ENCODE measurements around the gene ATF1.

GRCh38 chr12:50784501-50784900, 20.6 kb downstream of the ATF1 start:
- TF ChIP-seq CTCF (IDR thresholded peaks at IDR 0.05; ENCODE audit: poor library complexity) (no peak), EZH2 (IDR thresholded peaks at IDR 0.05; ENCODE audit: borderline replicate concordance) (no peak)
